Glutamatergic neuron (in vitro differentiated cells): ENCODE data around the gene NELL2. TPM values are rescaled to one million over a fixed set of nuclear protein-coding genes. Genes with fewer than 3 reads are reported as not detected.
"Not testable (repeated sequence)": the region's sequence is repeated elsewhere in the genome, so short reads cannot be mapped to it uniquely, and the experiment has no call there.

Source experiments
- DNase-seq: peaks from one replicate; pipeline ENCODE4 v3.0.0; 2022
- H3K27ac Mint-ChIP-seq: one replicate; pipeline ENCODE4 v1.8.0; 2020; ENCODE audit warnings: mild to moderate bottlenecking, mixed read lengths, inconsistent platforms; ENCODE audit not compliant: unreplicated experiment
- H3K27me3 Mint-ChIP-seq: one replicate; pipeline ENCODE4 v1.8.0; 2020; ENCODE audit warnings: mild to moderate bottlenecking, moderate library complexity, mixed read lengths, inconsistent platforms; ENCODE audit not compliant: unreplicated experiment
- H3K36me3 Mint-ChIP-seq: one replicate; pipeline ENCODE4 v1.8.0; 2020; ENCODE audit warnings: mild to moderate bottlenecking, mixed read lengths, inconsistent platforms; ENCODE audit not compliant: unreplicated experiment
- H3K4me1 Mint-ChIP-seq: one replicate; pipeline ENCODE4 v1.8.0; 2020; ENCODE audit warnings: mild to moderate bottlenecking, low read depth, mixed read lengths, inconsistent platforms; ENCODE audit not compliant: unreplicated experiment
- H3K4me3 Mint-ChIP-seq: one replicate; pipeline ENCODE4 v1.8.0; 2020; ENCODE audit warnings: mild to moderate bottlenecking, mixed read lengths, inconsistent platforms; ENCODE audit not compliant: unreplicated experiment
- H3K9me3 Mint-ChIP-seq: one replicate; pipeline ENCODE4 v1.8.0; 2020; ENCODE audit warnings: mild to moderate bottlenecking, moderate library complexity, mixed read lengths, inconsistent platforms; ENCODE audit not compliant: unreplicated experiment
- CTCF ChIP-seq: fragments of 200-600 bp; sonication (generic); IDR thresholded peaks from one replicate; pipeline ENCODE4 v1.5.0; 2021; ENCODE audit not compliant: partially characterized antibody, unreplicated experiment
- long read RNA-seq: library from polyadenylated mRNA; unstranded; transcript quantifications from one replicate; pipeline ENCODE4 v2.0.0, GENCODE V29; 2020; ENCODE audit not compliant: unreplicated experiment
- total RNA-seq: library from RNA; stranded (reverse); fragmentation: NEBNext Ultra II Directional; extraction: Animal tissue kit (Norgen Biotek cat#: 25700); gene quantifications from one replicate; pipeline ENCODE4 v1.2.1, GENCODE V29; 2021; ENCODE audit not compliant: unreplicated experiment

Gene NELL2
- total RNA-seq, result 140 TPM
- long read RNA-seq, transcript NELL2-205 (21 exons, 3,196 nt), result minor isoform, 5 of 28 reads
- long read RNA-seq, transcript NELL2-203 (20 exons, 3,612 nt), result major isoform, 10 of 28 reads
- long read RNA-seq, partial matches to known transcripts, result 6 of 28 reads
- long read RNA-seq, other reads (novel, unspliced or antisense), result 5 of 28 reads

- DNase-seq, result peak; percentile 86
- Mint-ChIP-seq H3K4me1 (peaks cover 14% of the 10 kb centered on the region), H3K9me3 (peaks cover 6% of the 10 kb centered on the region), H3K36me3 (no peaks in the 10 kb centered on the region), H3K27ac (peak within 1 kb of the TSS; percentile 93), H3K27me3 (peaks cover 3% of the 10 kb centered on the region), H3K4me3 (peak within 1 kb of the TSS; percentile 100)
- no peak for TF ChIP-seq CTCF
These were observed at the start of gene NELL2 for GRCh38 chr12:44875954-44876543. Gene NELL2 (minus strand): TSS chr12:44876315. CDS start chr12:44875869, 446 bp downstream.

GRCh38 chr12:44921736-44922135 is 45.6 kb upstream of the NELL2 start:
- H3K27me3 Mint-ChIP-seq, result no peaks in the 10 kb centered on the region
- H3K9me3 Mint-ChIP-seq, result no peaks in the 10 kb centered on the region
- no peak for TF ChIP-seq CTCF
- no peak for DNase-seq
- no peak overlapping the region for H3K27ac Mint-ChIP-seq
- H3K4me1 Mint-ChIP-seq, result no peaks in the 10 kb centered on the region
- no peaks in the 10 kb centered on the region for H3K36me3 Mint-ChIP-seq
- no peak overlapping the region for H3K4me3 Mint-ChIP-seq

- no peaks in the 10 kb centered on the region for H3K9me3 Mint-ChIP-seq
- DNase-seq, result no peak
- no peak for TF ChIP-seq CTCF
- H3K27ac Mint-ChIP-seq, result no peak overlapping the region
- H3K36me3 Mint-ChIP-seq, result no peaks in the 10 kb centered on the region
- no peaks in the 10 kb centered on the region for H3K4me1 Mint-ChIP-seq
- no peak overlapping the region for H3K4me3 Mint-ChIP-seq
- no peaks in the 10 kb centered on the region for H3K27me3 Mint-ChIP-seq
These were observed 41.0 kb upstream of the NELL2 start for GRCh38 chr12:44917141-44917540.

GRCh38 chr12:44915958-44916357 is 39.8 kb upstream of the NELL2 start:
- Mint-ChIP-seq H3K4me3 (no peak overlapping the region), H3K9me3 (no peaks in the 10 kb centered on the region), H3K27ac (no peak overlapping the region), H3K36me3 (no peaks in the 10 kb centered on the region), H3K27me3 (no peaks in the 10 kb centered on the region), H3K4me1 (no peaks in the 10 kb centered on the region)
- TF ChIP-seq CTCF, result no peak
- DNase-seq, result no peak

GRCh38 chr12:44904321-44904720 is 28.2 kb upstream of the NELL2 start:
- Mint-ChIP-seq H3K27me3 (no peaks in the 10 kb centered on the region), H3K9me3 (no peaks in the 10 kb centered on the region), H3K4me1 (no peaks in the 10 kb centered on the region), H3K4me3 (no peak overlapping the region), H3K27ac (no peak overlapping the region), H3K36me3 (no peaks in the 10 kb centered on the region)
- no peak for DNase-seq
- no peak for TF ChIP-seq CTCF

GRCh38 chr12:44898108-44898507 is 22.0 kb upstream of the NELL2 start:
- H3K27ac Mint-ChIP-seq, H3K4me1 Mint-ChIP-seq, DNase-seq, H3K27me3 Mint-ChIP-seq, H3K4me3 Mint-ChIP-seq, H3K36me3 Mint-ChIP-seq, H3K9me3 Mint-ChIP-seq: not testable (repeated sequence)
